Transverse colon (tissue), 4 donors: Measurements from ENCODE around the gene MFNG. TPM values are rescaled to one million over a fixed set of nuclear protein-coding genes. Genes with fewer than 3 reads are reported as not detected.

Source experiments
- DNase-seq: peaks from one replicate; pipeline ENCODE4 v3.0.0-alpha.2; 2019
- H3K27ac ChIP-seq, 4 donors: fragments of 200-600 bp; sonication (generic); 2 replicates each; pipeline ENCODE4 v1.5.1; 2016 to 2018; ENCODE audit warnings: inconsistent platforms in 4 of 4
- H3K27me3 ChIP-seq: fragments of 200-600 bp; sonication (generic); 2 replicates; pipeline ENCODE4 v1.5.1; 2017; ENCODE audit warnings: inconsistent platforms
- H3K36me3 ChIP-seq, 4 donors: fragments of 200-600 bp; sonication (generic); 2 replicates each; pipeline ENCODE4 v1.5.1; 2017 to 2019; ENCODE audit warnings: inconsistent platforms in 4 of 4
- H3K4me1 ChIP-seq, 4 donors: fragments of 200-600 bp; sonication (generic); 2 replicates each; pipeline ENCODE4 v1.5.1; 2017 to 2020; ENCODE audit warnings: inconsistent platforms in 4 of 4
- H3K4me3 ChIP-seq, 4 donors: fragments of 200-600 bp; sonication (generic); 1 replicate in 1 of 4; 2 replicates in 3 of 4; pipeline versions ENCODE4 v1.5.1 to v1.6.1; 2017 to 2019; ENCODE audit warnings: inconsistent platforms in 4 of 4
- H3K9me3 ChIP-seq, 2 donors: fragments of 200-600 bp; sonication (generic); 2 replicates each; pipeline ENCODE4 v1.5.1; 2017 to 2019; ENCODE audit warnings: inconsistent platforms in 2 of 2
- CTCF ChIP-seq, 5 experiments: fragments of 200-600 bp in 3 of 5; fragments of 450-650 bp in 2 of 5; sonication (generic) in 3 of 5; IDR thresholded peaks; 1 replicate in 2 of 5; 2 replicates in 3 of 5; pipeline ENCODE4 v1.5.1; 2016 to 2017; ENCODE audit warnings: antibody characterized with exemption in 5 of 5, inconsistent platforms in 3 of 5, mild to moderate bottlenecking in 2 of 5, moderate library complexity in 1 of 5
- EP300 ChIP-seq: sonication (generic); formaldehyde crosslinking; IDR thresholded peaks from one replicate; pipeline ENCODE4 v1.6.1; 2017; ENCODE audit warnings: antibody characterized with exemption, low read depth
- POLR2A ChIP-seq: fragments of 450-650 bp; IDR thresholded peaks from one replicate; pipeline ENCODE4 v1.6.1; 2016; ENCODE audit warnings: antibody characterized with exemption, mild to moderate bottlenecking, moderate library complexity
- POLR2AphosphoS5 ChIP-seq, 3 donors: sonication (generic); formaldehyde crosslinking; IDR thresholded peaks; one replicate each; pipeline ENCODE4 v1.6.1; 2016; ENCODE audit warnings: antibody characterized with exemption in 3 of 3
- WGBS, 2 donors: methylation state at CpG; one replicate each; pipeline ENCODE4 v1.1.5; 2018; ENCODE audit warnings: low coverage in 1 of 2; 5-methylcytosine and 5-hydroxymethylcytosine counted together
- in situ Hi-C, 4 donors: fragments of 200-750 bp; cut with MboI; loops; one replicate each; pipeline versions ENCODE4 v1.15.0 to v1.15.1; 2017; ENCODE audit warnings: low sequenced_read_pairs in 3 of 4, low pct_ligation_motif_present in 1 of 4, low pct_unique_long_range_greater_than_20kb in 1 of 4
- intact Hi-C: fragments of 100-400 bp; cut with DNase I; formaldehyde crosslinking; loops from one replicate; pipeline ENCODE4 v1.15.1; 2023; ENCODE audit warnings: low total_unique reads
- total RNA-seq, 4 donors: library from RNA; depleted of rRNA; stranded (reverse); fragments of >200 nt; gene quantifications; one replicate each; pipeline ENCODE4 v1.1.0, GENCODE V29; 2016

The MFNG gene
- total RNA-seq, 4 donors from 2014 or later = 2.8 to 26.4 (median 15.7) TPM

- Histone ChIP-seq H3K27me3 (no peaks in the 10 kb centered on the region), H3K27ac (no peak overlapping the region), H3K4me1 (peaks cover 0 to 18% (median 10%) of the 10 kb centered on the region in 4 donors), H3K4me3 (no peak overlapping the region), H3K36me3 (no peaks in the 10 kb centered on the region), H3K9me3 (no peaks in the 10 kb centered on the region)
- DNase-seq = no peak
- TF ChIP-seq POLR2A = no peak
- TF ChIP-seq EP300 = no peak
- in situ Hi-C loops (no loop called here), intact Hi-C loops (no loop called here)
- 74% methylated on average over 12 of the region's 12 CpGs; no CpG with 5 or more reads in 1 of the 2 donors for WGBS, 2 donors
Measured at GRCh38 chr22:37526376-37526775, 40.2 kb upstream of the MFNG start.

- WGBS, 2 donors = 71% methylated on average over 7 of the region's 7 CpGs; no CpG with 5 or more reads in 1 of the 2 donors
- peaks cover under 1% of the 10 kb centered on the region for H3K27me3 ChIP-seq
Measured at GRCh38 chr22:37525746-37526350, 39.7 kb upstream of the MFNG start.

GRCh38 chr22:37525073-37525745 lies 39.0 kb upstream of the MFNG start:
- intact Hi-C loops (no loop called here), in situ Hi-C loops (no loop called here)
- Histone ChIP-seq H3K36me3 (no peaks in the 10 kb centered on the region), H3K4me1 (peaks cover 4 to 26% (median 16%) of the 10 kb centered on the region in 4 donors), H3K9me3 (no peaks in the 10 kb centered on the region), H3K27ac (no peak overlapping the region), H3K4me3 (no peak overlapping the region), H3K27me3 (peaks cover 4% of the 10 kb centered on the region)
- no peak for DNase-seq
- TF ChIP-seq POLR2AphosphoS5 (IDR thresholded peaks at IDR 0.05) = no peak
- no peak for TF ChIP-seq CTCF (IDR thresholded peaks at IDR 0.05)
- no peak for TF ChIP-seq EP300
- no peak for TF ChIP-seq POLR2A
- WGBS, 2 donors = 48% methylated on average over 10 of the region's 10 CpGs; no CpG with 5 or more reads in 1 of the 2 donors

More at GRCh38 chr22:37525746-37526350, 39.7 kb upstream of the MFNG start:
- Histone ChIP-seq H3K36me3 (no peaks in the 10 kb centered on the region), H3K4me3 (no peak overlapping the region), H3K27ac (no peak overlapping the region), H3K4me1 (peaks cover 1 to 23% (median 13%) of the 10 kb centered on the region in 4 donors), H3K9me3 (no peaks in the 10 kb centered on the region)
- intact Hi-C loops = no loop called here
- no peak for DNase-seq
- no peak for TF ChIP-seq EP300
- no peak for TF ChIP-seq POLR2AphosphoS5 (IDR thresholded peaks at IDR 0.05)
- TF ChIP-seq CTCF (IDR thresholded peaks at IDR 0.05) = no peak
- no peak for TF ChIP-seq POLR2A
- in situ Hi-C loops = no loop called here

- no peak overlapping the region for H3K27ac ChIP-seq
- peaks cover 4 to 26% (median 20%) of the 10 kb centered on the region in 4 donors for H3K4me1 ChIP-seq
- no peak for DNase-seq
- TF ChIP-seq POLR2AphosphoS5 (IDR thresholded peaks at IDR 0.05) = no peak
- no peaks in the 10 kb centered on the region for H3K9me3 ChIP-seq
- 91 to 93% methylated on average over 5 to 6 of the region's 6 CpGs for WGBS, 2 donors
- H3K4me3 ChIP-seq = no peak overlapping the region
- in situ Hi-C loops (no loop called here), intact Hi-C loops (no loop called here)
- no peaks in the 10 kb centered on the region for H3K36me3 ChIP-seq
- peaks cover 22% of the 10 kb centered on the region for H3K27me3 ChIP-seq
Measured at GRCh38 chr22:37522482-37522881, 36.3 kb upstream of the MFNG start.

- intact Hi-C loops (no loop called here), in situ Hi-C loops (no loop called here)
- peak overlapping the region; percentile 16 to 68 (median 40) for H3K27ac ChIP-seq
- no peak overlapping the region for H3K4me3 ChIP-seq
- H3K36me3 ChIP-seq = no peaks in the 10 kb centered on the region
- TF ChIP-seq EP300 (no peak), POLR2A (no peak), CTCF (IDR thresholded peaks at IDR 0.05) (no peak), POLR2AphosphoS5 (IDR thresholded peaks at IDR 0.05) (no peak)
- H3K4me1 ChIP-seq = peaks cover 4 to 26% (median 20%) of the 10 kb centered on the region in 4 donors
- DNase-seq = peak; percentile 64
- H3K27me3 ChIP-seq = peaks cover 22% of the 10 kb centered on the region
- no peaks in the 10 kb centered on the region for H3K9me3 ChIP-seq
- 33 to 58% methylated on average over 11 to 14 of the region's 14 CpGs for WGBS, 2 donors
Measured at GRCh38 chr22:37521236-37521739, 35.1 kb upstream of the MFNG start.
